HEK293T (cell line): ENCODE results near the gene ACBD3.

ENCODE experiments used
- ELF4 ChIP-seq: fragments of 450-650 bp; IDR thresholded peaks from 2 replicates; pipeline ENCODE4 v1.6.1; 2017; ENCODE audit warnings: antibody characterized with exemption
- FOXK2 ChIP-seq: fragments of 450-650 bp; IDR thresholded peaks from 2 replicates; pipeline ENCODE4 v1.6.1; 2016; ENCODE audit warnings: mild to moderate bottlenecking
- FOXM1 ChIP-seq: fragments of 450-650 bp; IDR thresholded peaks from 2 replicates; pipeline ENCODE4 v1.6.1; 2017; ENCODE audit warnings: mild to moderate bottlenecking, borderline replicate concordance
- L3MBTL2 ChIP-seq: fragments of 450-650 bp; conservative IDR thresholded peaks from 2 replicates; pipeline ENCODE4 v1.6.1; 2016; ENCODE audit warnings: mild to moderate bottlenecking
- SUZ12 ChIP-seq: fragments of 450-650 bp; IDR thresholded peaks from 2 replicates; pipeline ENCODE4 v1.6.1; 2016; ENCODE audit warnings: mild to moderate bottlenecking

DNA sequence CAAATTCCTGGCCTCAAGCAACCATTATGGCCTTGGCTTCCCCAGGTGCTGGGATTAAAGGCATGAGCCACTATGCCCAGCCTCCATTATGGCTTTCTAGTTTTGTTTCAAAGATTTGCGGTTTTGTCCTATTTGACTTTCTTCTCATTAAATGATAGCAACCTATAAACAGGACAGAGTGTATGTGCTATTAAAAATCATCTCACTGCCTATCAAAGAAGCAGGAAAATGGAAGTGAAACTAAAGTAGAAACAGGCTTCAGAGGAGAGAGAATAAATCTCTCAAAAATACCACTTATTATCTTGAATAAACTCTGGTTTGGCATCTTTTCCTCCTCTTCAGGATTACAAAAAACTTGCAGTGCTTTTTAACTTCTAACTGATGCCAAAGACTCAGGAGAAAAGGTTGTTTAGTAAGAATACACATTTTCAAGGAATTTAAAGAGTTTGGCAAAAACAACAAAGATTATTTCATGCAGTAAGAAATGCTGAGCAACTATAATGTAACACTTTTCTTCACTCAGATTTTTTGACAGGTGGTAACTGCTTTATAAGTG is 28.7 kb downstream of the ACBD3 start:
- TF ChIP-seq FOXM1 (no peak), FOXK2 (no peak), SUZ12 (no peak), L3MBTL2 (no peak), ELF4 (no peak)
